HepG2 (cell line): ENCODE measurements around the gene CCDC80. TPM values are rescaled to one million over a fixed set of nuclear protein-coding genes. Genes with fewer than 3 reads are reported as not detected.

Experiments
- ATAC-seq: fragments of 200-7000 bp; cut with Tn5 transposase; 3 replicates; pipeline ENCODE4 v1.9.1; 2020; ENCODE audit warnings: mild to moderate bottlenecking, moderate library complexity
- BruUV-seq: library from RNA; stranded (reverse); fragments of 400-500 nt; replicated peaks from 2 replicates; lab custom pipeline; 2021; lab: Mats Ljungman, UMichigan
- CTCF ChIA-PET: fragments of 300-600 bp; formaldehyde crosslinking; extraction: SDS; loops from one replicate; lab custom pipeline; 2021; ENCODE audit warnings: low total read pairs, inconsistent platforms, low intra/inter-chr PET ratio; lab: Yijun Ruan, JAX
- POLR2A ChIA-PET: fragments of 350-600 bp; sonication (Branson Sonifier 250); formaldehyde crosslinking; loops from one replicate; lab custom pipeline; 2020; ENCODE audit warnings: antibody characterized with exemption, inconsistent platforms; lab: Yijun Ruan, JAX
- DNase-seq: peaks from one replicate; pipeline ENCODE4 v3.0.0-alpha.2; 2015; ENCODE audit warnings: low spot score
- FAIRE-seq: peaks from 3 replicates; lab custom pipeline; 2011; peaks lifted over from hg19 to GRCh38; lab: Jason Lieb, UNC
- H2AFZ ChIP-seq: one replicate; pipeline ENCODE4 v1.6.1; 2011; ENCODE audit warnings: low read length, inconsistent platforms
- H3K27ac ChIP-seq: fragments of 300-600 bp; 3 replicates; pipeline ENCODE4 v1.8.0; 2011; ENCODE audit warnings: mixed run types, mild to moderate bottlenecking, mixed read lengths, low read length, inconsistent platforms; ENCODE audit not compliant: insufficient read depth; ENCODE audit errors: extremely low read length
- H3K27me3 ChIP-seq, 2 experiments: fragments of 200-600 bp in 1 of 2; 2 replicates in 1 of 2; 3 replicates in 1 of 2; pipeline versions ENCODE4 v1.6.0 to v1.8.0; 2011; ENCODE audit warnings: low read length in 2 of 2, mild to moderate bottlenecking in 2 of 2, moderate library complexity in 2 of 2, inconsistent platforms in 1 of 2; ENCODE audit not compliant: insufficient read depth in 2 of 2, control insufficient read depth in 1 of 2
- H3K36me3 ChIP-seq, 2 experiments: fragments of 200-600 bp in 1 of 2; replicated peaks in 1 of 2; 2 replicates in 1 of 2; 3 replicates in 1 of 2; pipeline versions ENCODE4 v1.5.1 to v1.8.0; 2011; ENCODE audit warnings: low read length in 2 of 2, inconsistent platforms in 1 of 2; ENCODE audit not compliant: insufficient read depth in 2 of 2, control insufficient read depth in 1 of 2
- H3K4me1 ChIP-seq: 2 replicates; pipeline ENCODE4 v1.5.1; 2012; ENCODE audit warnings: low read length, inconsistent platforms; ENCODE audit not compliant: insufficient read depth
- H3K4me2 ChIP-seq: 2 replicates; pipeline ENCODE4 v1.6.0; 2011; ENCODE audit warnings: low read depth, low read length, inconsistent platforms
- H3K4me3 ChIP-seq, 3 experiments: fragments of 200-600 bp in 1 of 3; sonication (generic), shearing (Covaris generic) in 1 of 3; replicated peaks in 1 of 3; 2 replicates each; pipeline ENCODE4 v1.5.1; 2011 to 2016; ENCODE audit warnings: low read length in 3 of 3, inconsistent platforms in 2 of 3, low read depth in 2 of 3, mild to moderate bottlenecking in 2 of 3, control low read depth in 1 of 3, mixed read lengths in 1 of 3; ENCODE audit not compliant: insufficient read depth in 1 of 3
- H3K79me2 ChIP-seq: one replicate; pipeline ENCODE4 v1.6.1; 2011; ENCODE audit warnings: low read length, inconsistent platforms; ENCODE audit not compliant: insufficient read depth
- H3K9ac ChIP-seq: 2 replicates; pipeline ENCODE4 v1.6.0; 2011; ENCODE audit warnings: mild to moderate bottlenecking, low read depth, low read length, inconsistent platforms; ENCODE audit not compliant: insufficient read depth
- H3K9me3 ChIP-seq: 2 replicates; pipeline ENCODE4 v1.5.1; 2012; ENCODE audit warnings: mild to moderate bottlenecking, low read length
- H4K20me1 ChIP-seq: 2 replicates; pipeline ENCODE4 v1.6.0; 2011; ENCODE audit warnings: inconsistent platforms, mild to moderate bottlenecking, low read length, moderate library complexity; ENCODE audit not compliant: insufficient read depth
- AFF4 ChIP-seq: sonication (generic); formaldehyde crosslinking; IDR thresholded peaks from 2 replicates; pipeline ENCODE4 v1.4.0; 2020; ENCODE audit warnings: missing genetic modification reagents
- BCLAF1 ChIP-seq: fragments of 450-650 bp; IDR thresholded peaks from 2 replicates; pipeline ENCODE4 v1.6.1; 2017; ENCODE audit warnings: mild to moderate bottlenecking
- GLMP ChIP-seq: sonication (generic); formaldehyde crosslinking; IDR thresholded peaks from 2 replicates; pipeline ENCODE4 v1.9.0; 2021; ENCODE audit warnings: missing genetic modification reagents, mild to moderate bottlenecking, borderline replicate concordance
- MTF2 ChIP-seq: sonication (generic); formaldehyde crosslinking; IDR thresholded peaks from 2 replicates; pipeline ENCODE4 v1.5.0; 2020; ENCODE audit warnings: missing genetic modification reagents, borderline replicate concordance
- NONO ChIP-seq, 2 experiments: fragments of 450-650 bp in 1 of 2; sonication (generic) in 1 of 2; formaldehyde crosslinking in 1 of 2; IDR thresholded peaks in 1 of 2; conservative IDR thresholded peaks in 1 of 2; 2 replicates each; pipeline versions ENCODE4 v1.6.1 to v1.8.0; 2017 to 2022; ENCODE audit warnings: mild to moderate bottlenecking in 1 of 2, missing genetic modification reagents in 1 of 2, moderate library complexity in 1 of 2
- NRL ChIP-seq: sonication (generic); formaldehyde crosslinking; IDR thresholded peaks from 2 replicates; pipeline ENCODE4 v1.5.0; 2020; ENCODE audit warnings: missing genetic modification reagents, mild to moderate bottlenecking, moderate library complexity, borderline replicate concordance
- RELA ChIP-seq: sonication (generic); formaldehyde crosslinking; IDR thresholded peaks from 2 replicates; pipeline ENCODE4 v1.4.0; 2020; ENCODE audit warnings: missing genetic modification reagents
- ZFP62 ChIP-seq: sonication (generic); formaldehyde crosslinking; IDR thresholded peaks from 2 replicates; pipeline ENCODE4 v1.4.0; 2020; ENCODE audit warnings: missing genetic modification reagents
- ZNF562 ChIP-seq: sonication (generic); formaldehyde crosslinking; IDR thresholded peaks from 2 replicates; pipeline ENCODE4 v1.8.0; 2022; ENCODE audit warnings: missing genetic modification reagents, borderline replicate concordance
- ZNF615 ChIP-seq: sonication (generic); formaldehyde crosslinking; IDR thresholded peaks from 2 replicates; pipeline ENCODE4 v1.5.0; 2020; ENCODE audit warnings: mild to moderate bottlenecking, missing genetic modification reagents, borderline replicate concordance
- WGBS: methylation state at CpG from one replicate; pipeline ENCODE4 v1.1.6; 2017; ENCODE audit warnings: low lambda C conversion rate; 5-methylcytosine and 5-hydroxymethylcytosine counted together
- in situ Hi-C: cut with HindIII; loops from 2 replicates; pipeline ENCODE4 v1.10.0; 2017; ENCODE audit warnings: low pct_unique_long_range_greater_than_20kb; ENCODE audit not compliant: extremely low pct_ligation_motif_present
- intact Hi-C: fragments of 100-400 bp; cut with micrococcal nuclease; formaldehyde crosslinking; loops from one replicate; pipeline ENCODE4 v1.10.0; 2022; ENCODE audit not compliant: unreplicated experiment
- polyA plus RNA-seq, 8 experiments: library from polyadenylated mRNA; depleted of rRNA in 3 of 8; stranded (reverse) in 7 of 8; unstranded in 1 of 8; fragments of >200 nt; fragmentation: Illumina TruSeq in 4 of 8; extraction: Trizol in 4 of 8; gene quantifications; 2 replicates each; pipeline versions ENCODE4 v1.2.1 to v1.2.3, GENCODE V29; 2011 to 2016; ENCODE audit warnings: low read depth in 4 of 8, missing spikeins in 1 of 8, mixed read lengths in 1 of 8; ENCODE audit not compliant: insufficient read depth in 1 of 8
- total RNA-seq, 5 experiments: library from RNA; depleted of rRNA; stranded (reverse); fragments of >200 nt; fragmentation: Illumina TruSeq; extraction: Trizol; gene quantifications; 2 replicates each; pipeline ENCODE4 v1.2.3, GENCODE V29; 2016; ENCODE audit warnings: low read depth in 1 of 5

Gene CCDC80
- total and polyA plus RNA-seq, 2 of the 13 experiments (the other 11 are each of a cell fraction or from before 2014, with no cell fraction given), result not detected

GRCh38 chr3:112644453-112644852, 3.5 kb upstream of the CCDC80 start:
- Histone ChIP-seq H3K4me3 (no peak overlapping the region), H4K20me1 (no peaks in the 10 kb centered on the region), H2AFZ (no peak overlapping the region), H3K4me2 (no peak overlapping the region), H3K79me2 (no peaks in the 10 kb centered on the region), H3K27me3 (peaks cover 2 to 13% of the 10 kb centered on the region in 2 experiments; a peak in 4 of 5 replicates), H3K36me3 (no peaks in the 10 kb centered on the region), H3K27ac (no peak overlapping the region), H3K4me1 (peaks cover 11% of the 10 kb centered on the region; the same call in 1 of the 2 replicates), H3K9ac (no peak overlapping the region), H3K9me3 (no peaks in the 10 kb centered on the region)
- in situ Hi-C loops (loop anchor here (5.0 to 10.0 kb wide), 2 partner anchors 170 to 333 kb away; partner anchors contain the start of gene CD200R1), intact Hi-C loops (no loop called here)
- ChIA-PET CTCF (interaction anchor here (2.9 kb wide), 1 partner anchor 335 kb away, joined by 17 read pairs; no protein-coding TSS in a partner anchor), POLR2A (no interaction called here)
- WGBS, result 30% methylated on average over 4 of the region's 4 CpGs
- BruUV-seq, result no TSS peak
- ATAC-seq, result peak; percentile 46; the same call in 2 of the 3 replicates
- no peak for FAIRE-seq
- no peak for DNase-seq
- TF ChIP-seq RELA (no peak), MTF2 (CRISPR knock-in tag) (no peak), ZNF615 (no peak), NONO (IDR thresholded peaks at IDR 0.05) (no peak), NONO (CRISPR knock-in tag; conservative IDR thresholded peaks at IDR 0.05) (no peak), AFF4 (CRISPR knock-in tag) (no peak), ZFP62 (CRISPR knock-in tag) (no peak), GLMP (CRISPR knock-in tag) (no peak), ZNF562 (CRISPR knock-in tag) (no peak), NRL (CRISPR knock-in tag) (no peak), BCLAF1 (no peak)
